ENCODE measurements around the gene SNAP25.

SNAP25 gene

DNA sequence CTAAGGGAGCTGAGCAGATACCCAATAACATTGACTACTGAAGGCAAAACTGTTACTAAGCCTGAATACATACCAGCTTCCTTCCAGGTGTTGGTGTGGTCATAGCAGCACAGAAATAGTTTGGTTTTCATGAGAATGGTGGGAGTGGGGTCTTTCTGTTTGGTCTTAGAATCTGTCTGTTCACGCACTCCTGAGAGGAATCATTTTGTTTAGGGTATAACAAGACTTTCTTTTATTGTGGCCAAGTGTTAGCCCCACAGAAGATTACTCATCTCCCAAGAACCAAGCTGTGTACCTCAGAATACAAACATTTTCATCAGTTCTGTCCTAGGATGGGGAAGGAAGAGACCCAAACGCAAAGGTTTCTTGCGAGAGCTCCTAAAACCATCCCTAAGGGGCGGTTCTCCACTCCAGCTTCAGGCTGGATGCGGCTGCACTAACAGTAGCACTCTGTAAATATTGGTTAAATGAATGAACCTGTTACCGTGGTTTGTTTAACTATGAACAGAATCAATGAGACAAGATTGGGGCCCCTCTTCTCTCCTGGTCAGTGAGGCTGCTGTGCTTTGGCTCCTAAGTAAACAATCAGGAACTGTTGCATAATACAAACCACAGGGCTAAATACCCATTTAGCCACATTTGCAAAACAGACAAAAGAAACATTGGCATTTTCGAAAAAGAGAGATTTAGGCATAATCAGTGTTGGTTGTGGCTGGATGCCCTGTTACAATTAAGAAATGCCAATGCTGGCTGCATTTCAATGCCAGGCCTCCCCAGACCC is 44.9 kb downstream of the SNAP25 start:
- no peak for DNase-seq (ENCODE audit: low read depth)

- DNase-seq (ENCODE audit: low read depth) = no peak
Measured at GRCh38 chr20:10264166-10264558, 45.5 kb downstream of the SNAP25 start.

GRCh38 chr20:10268636-10269035 is 50.0 kb downstream of the SNAP25 start:
- DNase-seq (ENCODE audit: low read depth) = no peak

DNA sequence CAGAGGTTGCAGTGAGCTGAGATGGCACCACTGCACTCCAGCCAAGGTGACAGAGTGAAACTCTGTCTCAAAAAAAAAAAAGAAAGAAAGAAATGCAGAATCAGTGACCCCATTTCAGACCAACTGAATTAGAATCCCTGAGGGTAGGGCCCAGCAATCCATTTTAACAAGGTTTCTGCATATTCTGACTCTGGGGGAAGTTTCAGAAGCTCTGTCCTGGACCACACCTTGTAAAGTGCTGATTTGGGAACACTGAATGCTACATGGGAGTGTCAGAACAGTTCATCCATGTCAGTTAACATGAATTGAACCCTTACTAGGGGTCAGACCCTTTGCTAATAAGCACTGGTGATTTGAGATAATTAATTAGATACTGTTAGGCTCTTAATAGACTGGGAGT is 52.0 kb downstream of the SNAP25 start:
- DNase-seq (ENCODE audit: low read depth) = no peak

- DNase-seq (ENCODE audit: low read depth) = no peak
Measured at GRCh38 chr20:10271494-10272219, 53.0 kb downstream of the SNAP25 start.

DNA sequence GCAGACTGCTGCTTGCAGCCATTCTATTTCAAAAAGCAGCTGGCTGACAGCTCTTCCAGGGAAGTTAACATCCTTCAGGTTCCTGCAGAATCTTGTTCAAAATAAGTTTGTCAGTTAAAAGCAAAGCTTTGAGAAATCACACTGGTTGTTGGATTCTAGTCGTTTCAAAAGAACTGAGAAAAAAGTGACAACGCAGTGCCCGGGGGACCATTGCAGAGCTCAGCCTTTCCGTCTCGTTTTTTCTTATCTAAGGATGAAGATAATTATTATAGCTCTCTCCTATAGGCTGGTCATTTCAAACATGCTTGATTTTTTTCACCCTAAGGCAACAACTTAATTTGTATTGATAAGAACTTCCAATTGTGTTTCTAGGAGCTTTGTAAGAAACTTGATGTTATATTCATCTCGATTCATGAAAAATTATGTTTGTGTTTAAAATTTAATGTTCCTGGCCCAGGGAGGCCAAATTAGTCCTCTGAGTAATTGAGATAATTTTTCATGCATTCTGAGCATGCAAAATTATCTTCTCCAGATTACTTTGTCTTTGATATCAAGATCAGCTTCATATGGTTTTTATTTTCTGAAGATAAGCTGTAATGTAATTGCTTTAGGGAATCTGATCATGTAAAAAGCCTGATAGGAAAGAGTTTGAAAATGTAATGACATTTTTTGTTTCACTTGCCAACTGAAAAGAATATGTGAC is 58.4 kb downstream of the SNAP25 start:
- no peak for DNase-seq (ENCODE audit: low read depth)

DNA sequence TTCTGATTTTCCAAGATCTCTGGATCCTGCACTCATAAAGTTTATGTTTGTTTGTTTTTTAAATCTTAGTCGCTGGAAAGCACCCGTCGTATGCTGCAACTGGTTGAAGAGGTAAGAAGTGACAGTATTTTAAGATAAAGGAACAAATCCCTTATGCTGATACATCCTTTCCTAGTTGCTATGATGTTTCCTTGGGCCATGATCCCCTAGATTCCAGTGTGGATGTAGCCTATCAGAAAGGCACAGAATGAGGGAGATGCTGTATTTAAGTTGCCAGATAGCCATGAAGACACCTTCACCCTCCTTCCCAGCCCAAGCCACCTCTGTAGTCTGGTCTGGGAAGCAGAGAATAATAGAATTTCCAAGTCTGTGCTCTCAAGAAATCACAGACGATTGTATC is 59.0 kb downstream of the SNAP25 start:
- no peak for DNase-seq (ENCODE audit: low read depth)

DNA sequence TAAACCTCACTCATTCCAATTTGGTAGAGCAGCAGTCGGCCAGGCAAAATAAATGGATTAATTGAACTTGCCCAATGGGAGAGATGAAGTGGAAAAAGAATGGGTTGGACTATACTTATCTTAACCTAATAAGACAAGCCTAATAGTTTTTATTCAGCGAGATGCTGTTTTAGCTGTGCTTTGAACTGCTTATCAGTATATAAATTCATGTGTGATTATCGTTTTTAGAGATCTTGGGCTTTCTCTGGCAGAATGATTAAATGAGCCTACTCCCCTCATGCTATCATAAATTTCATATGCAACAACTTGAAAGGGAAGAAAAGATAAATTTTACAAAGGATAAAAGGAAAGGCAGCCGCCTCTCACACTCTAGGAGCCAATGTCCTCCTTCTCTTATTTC is 59.8 kb downstream of the SNAP25 start:
- DNase-seq (ENCODE audit: low read depth) = no peak

DNA sequence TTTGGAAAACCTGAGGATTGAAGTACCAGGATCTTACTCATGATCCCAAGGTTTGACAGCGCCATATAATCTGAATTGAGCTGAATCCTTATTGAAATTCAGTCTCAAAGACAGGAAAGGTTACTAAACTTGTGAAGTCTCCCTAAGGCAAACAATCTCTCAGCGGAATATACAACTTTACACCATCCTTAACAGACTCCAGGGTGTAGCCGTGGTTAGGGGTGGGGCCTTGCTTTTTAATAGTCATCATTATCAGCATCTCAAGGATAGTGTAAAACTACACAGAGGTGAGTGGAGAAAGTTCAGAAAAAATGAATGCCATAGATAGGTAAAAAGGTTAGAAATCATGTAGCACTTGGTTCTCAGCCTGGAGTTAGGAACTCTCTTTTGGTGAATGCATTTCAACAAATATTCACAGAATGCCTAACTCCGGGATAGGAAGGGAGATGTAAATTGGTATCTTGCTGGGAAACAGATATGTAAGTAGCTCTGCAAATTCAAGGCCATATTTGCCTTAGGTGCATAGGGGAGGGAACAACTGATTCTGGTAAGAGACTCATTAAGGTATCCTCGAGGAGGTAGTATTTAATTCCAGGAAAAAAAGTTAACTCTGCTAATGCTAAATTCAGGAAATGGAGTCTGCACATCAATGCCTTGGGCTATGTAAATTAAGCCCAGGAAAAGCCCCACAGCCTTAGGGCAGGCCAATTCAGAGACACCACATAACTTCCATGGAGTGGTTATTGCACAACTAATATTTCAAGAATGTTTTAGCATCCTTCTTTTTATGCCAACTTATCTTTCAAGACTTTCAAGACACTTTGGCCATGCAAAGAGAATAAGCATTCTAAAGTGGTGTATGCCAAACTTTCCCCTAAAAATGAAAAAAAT is 61.6 kb downstream of the SNAP25 start:
- no peak for DNase-seq (ENCODE audit: low read depth)

- DNase-seq (ENCODE audit: low read depth) = no peak
Measured at GRCh38 chr20:10281911-10282310, 63.3 kb downstream of the SNAP25 start.

- DNase-seq (ENCODE audit: low read depth) = no peak
Measured at GRCh38 chr20:10282979-10283456, 64.4 kb downstream of the SNAP25 start.

DNA sequence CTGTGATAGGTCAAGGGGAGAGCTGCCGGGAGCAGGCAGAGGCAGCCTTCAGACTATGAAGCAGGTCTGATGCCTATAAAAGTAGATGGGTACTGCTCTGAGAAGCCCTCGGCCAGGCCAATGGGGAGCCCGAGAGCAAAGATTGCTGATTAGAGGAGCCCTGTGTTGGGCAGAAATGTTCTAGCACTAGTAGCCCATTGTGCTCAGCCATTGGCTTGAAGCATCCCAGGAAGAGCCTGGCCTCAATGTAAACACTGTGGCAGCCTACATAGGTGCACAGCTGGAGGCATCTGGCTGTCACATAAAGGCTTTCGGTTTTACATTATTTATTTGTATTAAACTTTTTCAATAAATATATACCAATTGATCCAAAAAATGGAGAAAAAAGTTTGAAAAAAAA is 67.7 kb downstream of the SNAP25 start:
- no peak for DNase-seq (ENCODE audit: low read depth)

- no peak for DNase-seq (ENCODE audit: low read depth)
Measured at GRCh38 chr20:10288421-10288820, 69.8 kb downstream of the SNAP25 start.

- DNase-seq (ENCODE audit: low read depth) = no peak
Measured at GRCh38 chr20:10288954-10289646, 70.5 kb downstream of the SNAP25 start.

- no peak for DNase-seq (ENCODE audit: low read depth)
Measured at GRCh38 chr20:10291568-10292248, 73.1 kb downstream of the SNAP25 start.

- DNase-seq (ENCODE audit: low read depth) = no peak
Measured at GRCh38 chr20:10297223-10297622, 78.6 kb downstream of the SNAP25 start.

- no peak for DNase-seq (ENCODE audit: low read depth)
Measured at GRCh38 chr20:10297684-10298240, 79.1 kb downstream of the SNAP25 start.

GRCh38 chr20:10300582-10301446 is 82.2 kb downstream of the SNAP25 start:
- no peak for DNase-seq (ENCODE audit: low read depth)

DNA sequence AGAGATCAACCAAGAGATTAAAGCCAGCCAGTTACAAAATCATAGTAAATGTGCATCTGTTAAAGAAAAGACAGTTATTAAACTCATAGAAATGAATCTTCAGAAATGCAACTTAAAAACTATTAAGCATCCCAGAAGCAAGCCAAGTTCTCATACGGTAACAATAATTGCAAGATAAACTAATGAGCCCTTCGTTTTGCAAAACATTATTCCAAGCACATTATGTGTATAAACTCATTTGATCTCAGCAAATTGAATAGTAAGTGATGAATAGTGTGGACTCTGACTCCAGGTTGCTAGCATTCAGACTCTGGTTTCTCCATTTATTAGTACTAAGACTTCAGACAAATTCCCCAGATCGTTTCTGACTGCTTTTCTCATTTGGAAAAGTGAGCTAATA is 85.2 kb downstream of the SNAP25 start:
- no peak for DNase-seq (ENCODE audit: low read depth)

All from activated T-cell treated with anti-CD3 and anti-CD28 coated beads for 24 hours (primary cell).